ENCODE results near the gene PRRX2. TPM values are rescaled to one million over a fixed set of nuclear protein-coding genes. Genes with fewer than 3 reads are reported as not detected.

The PRRX2 gene
- total and polyA plus RNA-seq, 9 of the 15 experiments (the other 6 are each of a cell fraction or from before 2014, with no cell fraction given): 0.21 TPM; not detected in 8

GRCh38 chr9:129626079-129626624, 39.3 kb upstream of the PRRX2 start, which contains the start of gene NTMT1 (continued):
- TF ChIP-seq PKNOX1 (IDR thresholded peaks at IDR 0.05) (0 out of 2 replicates have a peak, but pooled peaks have one; percentile 29), HES1 (IDR thresholded peaks at IDR 0.05; ENCODE audit: low read depth) (peak; percentile 77; the same call in 1 of the 2 replicates), TCFL5 (CRISPR knock-in tag; conservative IDR thresholded peaks at IDR 0.05) (no peak), PATZ1 (CRISPR knock-in tag; IDR thresholded peaks at IDR 0.05; ENCODE audit: borderline replicate concordance) (no peak), MAX (CRISPR knock-in tag; IDR thresholded peaks at IDR 0.05) (peak; percentile 99), KDM5B (IDR thresholded peaks at IDR 0.05; ENCODE audit: insufficient replicate concordance, low read depth, low read length) (peak; percentile 86), ZNF668 (CRISPR knock-in tag; IDR thresholded peaks at IDR 0.05) (0 out of 2 replicates have a peak, but pooled peaks have one; percentile 55), ZNF263 (CRISPR knock-in tag; IDR thresholded peaks at IDR 0.05; ENCODE audit: borderline replicate concordance) (peak; percentile 55; the same call in 1 of the 2 replicates), HBP1 (CRISPR knock-in tag; IDR thresholded peaks at IDR 0.05) (0 out of 2 replicates have a peak, but pooled peaks have one; percentile 46), MYC (IDR thresholded peaks at IDR 0.05; ENCODE audit: low read depth, low read length) (peak; percentile 96), MYC (CRISPR knock-in tag; IDR thresholded peaks at IDR 0.05; ENCODE audit: borderline replicate concordance, low read depth) (peak; percentile 91; the same call in 1 of the 2 replicates), ATF4 (CRISPR knock-in tag; IDR thresholded peaks at IDR 0.05) (no peak), KAT7 (CRISPR knock-in tag; IDR thresholded peaks at IDR 0.05; ENCODE audit: borderline replicate concordance) (peak; percentile 75; the same call in 1 of the 2 replicates), MECOM (CRISPR knock-in tag; IDR thresholded peaks at IDR 0.05) (no peak), JUN (IDR thresholded peaks at IDR 0.05; ENCODE audit: borderline replicate concordance, low read depth, low read length) (peak; percentile 17; the same call in 1 of the 2 replicates), JUN (CRISPR knock-in tag; IDR thresholded peaks at IDR 0.05; ENCODE audit: borderline replicate concordance) (peak; percentile 33; the same call in 1 of the 2 replicates), FOSL1 (tag; conservative IDR thresholded peaks at IDR 0.05) (0 out of 2 replicates have a peak, but pooled peaks have one; percentile 16), SAFB (IDR thresholded peaks at IDR 0.05; ENCODE audit: borderline replicate concordance, low read depth, low read length) (no peak)

Measured in K562 (cell line).